ACHN (cell line): Measurements from ENCODE around the gene SLC66A2.
A peak's percentile ranks its signal among the peaks of the same experiment; 100 is the strongest.

Source experiments
- DNase-seq: peaks from one replicate; pipeline ENCODE4 v3.0.0-alpha.2; 2015
- in situ Hi-C: cut with HindIII; loops from 2 replicates; pipeline ENCODE4 v1.10.0; 2017; ENCODE audit warnings: low sequenced_read_pairs, low pct_ligation_motif_present, low pct_unique_long_range_greater_than_20kb

SLC66A2 gene

GRCh38 chr18:79954791-79955190, 3.3 kb upstream of the SLC66A2 start:
- DNase-seq = no peak
- in situ Hi-C loops = no loop called here

DNA sequence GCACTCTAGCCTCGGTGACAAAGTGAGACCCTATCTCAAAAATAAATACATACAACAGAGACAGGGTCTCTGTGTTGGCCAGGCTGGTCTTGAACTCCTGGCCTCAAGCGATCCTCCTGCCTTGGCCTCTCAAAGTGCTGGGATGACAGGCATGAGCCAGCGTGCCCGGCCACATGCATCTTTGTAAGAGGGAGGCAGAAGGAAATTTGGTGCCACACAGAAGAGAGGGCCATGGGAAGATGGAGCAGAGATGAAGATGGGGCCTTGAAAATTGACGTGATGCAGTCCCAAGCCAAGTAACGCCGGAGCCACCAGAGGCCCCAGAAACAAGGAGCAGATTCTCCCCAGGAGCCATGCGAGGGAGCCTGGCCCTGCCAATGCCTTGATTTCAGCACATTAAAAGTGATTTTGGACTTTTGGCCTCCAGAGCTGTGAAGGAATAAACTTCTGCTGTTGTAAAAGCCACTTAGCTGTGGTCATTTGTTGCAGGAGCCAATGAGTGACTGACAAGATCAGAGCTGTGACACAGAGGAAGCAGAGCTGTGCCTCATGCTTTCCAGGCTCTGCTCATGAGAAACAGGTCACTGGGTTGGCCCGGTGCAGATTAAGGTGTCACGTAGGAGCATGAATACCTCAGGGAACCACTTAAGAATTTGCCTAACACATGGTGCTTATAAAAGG, 2.7 kb upstream of the SLC66A2 start:
- in situ Hi-C loops = no loop called here
- DNase-seq = no peak

DNA sequence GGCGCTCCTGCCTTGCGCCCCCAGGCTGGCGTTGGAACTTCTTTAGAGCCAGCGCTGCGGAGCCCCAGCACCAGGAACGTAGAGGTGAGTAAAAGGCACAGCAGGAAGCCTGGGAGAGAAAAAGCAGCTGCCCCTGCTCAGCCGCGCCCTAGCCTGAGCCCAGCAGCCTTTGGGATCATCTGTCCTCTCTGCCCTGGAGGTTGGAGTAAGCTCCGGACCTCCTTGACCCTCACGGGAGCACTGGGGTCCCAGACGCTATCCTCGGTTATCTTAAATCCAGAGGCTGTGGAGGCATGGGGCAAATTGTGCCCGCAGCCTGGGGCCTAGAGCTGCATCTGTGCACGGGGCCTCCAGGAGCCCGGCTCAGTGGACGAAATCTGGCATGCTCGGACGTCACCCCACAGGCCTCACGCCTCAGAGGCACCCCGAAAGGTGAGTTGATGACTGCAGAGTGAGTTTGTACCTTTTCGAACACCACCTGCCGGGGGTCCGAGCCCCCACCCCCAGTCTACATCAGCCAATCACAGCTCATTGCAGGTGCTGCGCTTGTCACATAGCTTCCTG, 1.6 kb upstream of the SLC66A2 start:
- in situ Hi-C loops = no loop called here
- DNase-seq = no peak

DNA sequence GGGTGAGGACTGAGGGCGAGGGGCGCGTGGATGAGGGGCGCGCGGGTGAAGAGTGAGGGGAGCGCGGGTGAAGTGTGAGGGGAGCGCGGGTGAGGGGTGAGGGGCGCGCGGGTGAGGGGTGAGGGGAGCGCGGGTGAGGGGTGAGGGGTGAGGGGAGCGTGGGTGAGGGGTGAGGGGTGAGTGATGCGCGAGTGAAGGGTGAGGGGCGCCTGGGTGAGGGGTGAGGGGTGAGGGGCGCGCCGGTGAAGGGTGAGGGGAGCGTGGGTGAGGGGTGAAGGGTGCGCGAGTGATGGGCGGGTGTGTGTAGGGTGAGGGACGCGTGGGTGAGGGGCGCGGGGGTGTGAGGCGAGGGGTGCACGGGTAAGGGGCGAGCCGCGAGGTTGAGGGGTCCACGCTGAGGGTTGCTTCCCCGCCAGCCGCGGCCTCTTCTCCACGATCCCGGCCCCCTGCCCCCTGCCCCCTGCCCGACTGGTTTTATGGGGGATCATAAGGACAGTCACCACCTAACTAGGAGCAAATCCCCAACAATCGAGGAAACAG, 1.1 kb upstream of the SLC66A2 start:
- in situ Hi-C loops = no loop called here
- no peak for DNase-seq

GRCh38 chr18:79950515-79951341, 725 bp downstream of the SLC66A2 start:
- in situ Hi-C loops = no loop called here
- peak; percentile 12 for DNase-seq

- DNase-seq = no peak
- in situ Hi-C loops = no loop called here
These were observed 1.6 kb downstream of the SLC66A2 start for GRCh38 chr18:79949697-79950487.

DNA sequence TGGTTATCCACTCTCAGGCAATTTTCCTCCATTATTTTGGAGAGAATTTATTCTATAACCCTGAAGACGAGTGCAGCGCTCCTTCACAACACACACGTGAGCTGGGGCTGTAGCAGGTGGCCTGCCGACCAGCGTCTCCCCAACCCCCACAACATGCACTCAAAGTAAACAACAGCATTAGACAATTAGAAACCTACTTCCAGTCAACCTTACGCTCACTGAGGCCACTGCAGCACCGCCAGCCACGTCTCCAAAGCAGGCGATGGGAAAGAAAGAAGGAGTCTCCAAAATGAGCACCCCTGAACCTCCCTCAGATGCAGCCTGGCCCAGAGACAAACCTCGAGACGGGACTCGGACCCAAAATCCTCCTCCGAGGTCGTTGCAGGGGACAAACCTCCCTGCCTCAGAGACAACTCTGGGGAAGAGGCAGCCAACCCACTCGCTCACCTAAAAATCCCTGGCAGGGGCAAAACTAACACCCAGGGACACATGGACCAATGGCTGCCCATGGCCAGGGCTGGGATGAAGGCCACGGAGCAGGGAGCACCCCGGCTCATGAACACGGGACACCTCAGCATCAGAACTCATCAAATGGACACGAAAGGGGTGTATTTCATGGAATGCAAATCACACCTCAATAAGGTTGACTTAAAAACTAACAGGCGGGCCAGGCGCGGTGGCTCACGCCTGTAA, 2.6 kb downstream of the SLC66A2 start:
- in situ Hi-C loops = no loop called here
- no peak for DNase-seq

DNA sequence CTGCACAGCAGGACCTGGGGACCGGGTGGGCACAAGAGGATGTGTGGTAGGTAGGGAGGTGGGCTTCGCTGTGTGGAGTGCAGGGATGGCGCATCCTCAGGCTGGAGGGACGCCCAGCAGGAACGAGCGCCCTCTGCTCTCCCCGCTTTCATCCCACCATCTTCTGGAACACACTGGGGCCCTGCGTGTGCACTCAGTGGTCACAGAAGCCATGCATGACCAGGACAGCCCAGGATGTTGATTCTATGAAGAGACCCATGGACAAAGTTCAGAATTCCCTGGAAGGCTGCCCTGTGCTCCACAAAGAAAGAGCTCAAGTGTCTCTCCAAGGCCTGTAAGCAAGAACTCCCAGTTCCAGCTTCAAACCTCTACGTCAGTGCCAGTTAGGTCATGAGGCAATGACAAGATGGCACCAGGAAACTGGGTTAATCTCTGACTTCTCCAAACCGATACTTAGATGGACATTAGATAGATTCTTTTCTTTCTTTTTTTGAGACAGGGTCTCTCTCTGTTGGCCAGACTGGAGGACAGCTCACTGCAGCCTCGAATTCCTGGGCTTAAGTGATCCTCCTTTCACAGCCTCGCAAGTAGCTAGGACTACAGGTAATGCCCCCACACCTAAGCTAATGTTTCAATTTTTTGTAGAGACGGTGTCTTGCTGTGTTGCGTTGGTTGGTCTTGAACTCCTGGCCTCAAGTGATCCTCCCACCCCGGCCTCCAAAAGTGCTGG, 3.4 kb downstream of the SLC66A2 start:
- no peak for DNase-seq
- in situ Hi-C loops = no loop called here

GRCh38 chr18:79947054-79947755, 4.2 kb downstream of the SLC66A2 start:
- in situ Hi-C loops = no loop called here
- DNase-seq = no peak

GRCh38 chr18:79945118-79946042, 6.1 kb downstream of the SLC66A2 start:
- no peak for DNase-seq
- in situ Hi-C loops = no loop called here

DNA sequence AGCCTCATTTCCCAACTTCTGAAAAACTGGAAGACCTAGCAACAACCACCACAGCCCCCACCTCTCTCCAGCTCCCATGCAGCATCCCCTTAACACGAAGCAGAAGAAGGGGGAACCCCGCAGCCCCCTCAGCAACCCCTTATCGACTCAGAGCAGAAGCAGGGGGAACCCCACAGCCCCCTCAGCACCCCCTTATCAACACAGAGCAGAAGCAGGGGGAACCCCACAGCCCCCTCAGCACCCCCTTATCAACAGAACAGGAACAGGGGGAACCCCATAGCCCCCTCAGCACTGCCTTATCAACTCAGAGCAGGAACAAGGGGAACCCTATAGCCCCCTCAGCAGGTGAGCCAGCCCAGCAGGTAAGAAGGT, 6.7 kb downstream of the SLC66A2 start:
- in situ Hi-C loops = no loop called here
- DNase-seq = no peak

- in situ Hi-C loops = no loop called here
- DNase-seq = no peak
These were observed 7.2 kb downstream of the SLC66A2 start for GRCh38 chr18:79944126-79944731.

- no peak for DNase-seq
- in situ Hi-C loops = no loop called here
These were observed 7.8 kb downstream of the SLC66A2 start for GRCh38 chr18:79943608-79944125.

GRCh38 chr18:79942786-79943607, 8.5 kb downstream of the SLC66A2 start:
- in situ Hi-C loops = no loop called here
- no peak for DNase-seq

GRCh38 chr18:79942211-79942610, 9.2 kb downstream of the SLC66A2 start:
- in situ Hi-C loops = no loop called here
- no peak for DNase-seq
